ENCODE data around the gene ROGDI.
A peak's percentile ranks its signal among the peaks of the same experiment; 100 is the strongest.

The ROGDI gene

DNA sequence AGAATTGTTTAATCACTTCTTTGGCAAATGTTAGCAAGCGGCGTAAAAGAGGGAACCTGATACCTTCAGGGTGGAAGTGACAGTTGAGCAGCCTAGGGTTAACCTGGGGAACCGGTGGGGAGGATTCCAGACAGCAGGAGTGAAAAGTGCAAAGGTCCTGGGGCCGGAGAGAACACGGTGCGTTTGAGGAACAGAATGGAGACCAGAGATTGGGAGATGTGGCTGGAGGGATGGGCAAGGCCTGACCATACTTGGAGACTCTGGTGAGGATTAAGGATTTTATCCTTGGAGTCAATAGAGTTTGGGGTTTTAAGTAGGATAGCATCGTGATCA, 33.2 kb downstream of the ROGDI start:
- Histone ChIP-seq H3K9me3 (ENCODE audit: severe bottlenecking) (no peaks in the 10 kb centered on the region), H3K4me3 (ENCODE audit: severe bottlenecking) (peak overlapping the region; percentile 48), H3K36me3 (ENCODE audit: low read depth) (peaks cover 6% of the 10 kb centered on the region), H3K27me3 (ENCODE audit: insufficient read depth, poor library complexity, severe bottlenecking) (no peaks in the 10 kb centered on the region), H3K4me1 (ENCODE audit: insufficient read depth, poor library complexity, severe bottlenecking) (peaks cover 7% of the 10 kb centered on the region), H3K27ac (ENCODE audit: poor library complexity, severe bottlenecking) (no peak overlapping the region)
- DNase-seq (ENCODE audit: low spot score): no peak
- no peak for ATAC-seq (ENCODE audit: low read depth)
- TF ChIP-seq CTCF (IDR thresholded peaks at IDR 0.05; ENCODE audit: poor library complexity, severe bottlenecking): no peak

- Histone ChIP-seq H3K4me1 (ENCODE audit: insufficient read depth, poor library complexity, severe bottlenecking) (peaks cover 7% of the 10 kb centered on the region), H3K36me3 (ENCODE audit: low read depth) (peaks cover 12% of the 10 kb centered on the region), H3K27ac (ENCODE audit: poor library complexity, severe bottlenecking) (peak overlapping the region; percentile 65), H3K9me3 (ENCODE audit: severe bottlenecking) (no peaks in the 10 kb centered on the region), H3K4me3 (ENCODE audit: severe bottlenecking) (peak overlapping the region; percentile 48), H3K27me3 (ENCODE audit: insufficient read depth, poor library complexity, severe bottlenecking) (no peaks in the 10 kb centered on the region)
- TF ChIP-seq CTCF (IDR thresholded peaks at IDR 0.05; ENCODE audit: poor library complexity, severe bottlenecking): no peak
- DNase-seq (ENCODE audit: low spot score) (peak; percentile 95), ATAC-seq (ENCODE audit: low read depth) (peak; percentile 90)
Measured at GRCh38 chr16:4768549-4769305, 33.7 kb downstream of the ROGDI start.

DNA sequence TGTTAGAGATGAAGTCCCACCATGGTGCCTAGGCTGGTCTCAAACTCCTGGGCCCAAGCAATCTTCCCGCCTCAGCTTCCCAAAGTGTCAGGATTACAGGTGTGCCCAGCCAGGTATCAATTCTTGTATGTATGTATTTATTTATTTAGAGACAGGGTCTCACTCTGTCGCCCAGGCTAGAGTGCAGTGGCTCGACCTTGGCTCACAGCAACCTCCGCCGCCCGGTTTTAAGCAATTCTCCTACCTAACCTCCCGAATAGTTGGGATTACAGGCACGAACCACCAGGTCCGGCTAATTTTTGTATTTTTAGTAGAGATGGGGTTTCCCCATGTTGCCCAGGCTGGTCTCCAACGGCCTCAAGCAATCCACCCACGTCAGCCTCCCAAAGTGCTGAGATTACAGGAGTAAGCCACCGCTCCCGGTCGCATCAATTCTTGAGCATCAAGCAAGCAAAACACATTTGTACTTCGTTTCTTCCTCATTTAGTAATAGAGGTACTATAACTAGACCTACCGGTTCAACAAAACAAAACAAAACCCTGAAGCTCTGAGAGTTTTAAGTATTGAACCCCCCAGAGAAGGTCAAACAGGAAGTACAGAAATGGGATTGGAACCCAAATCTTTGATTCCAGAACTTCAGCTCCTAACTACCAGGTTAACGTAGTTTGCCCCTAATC, 34.4 kb downstream of the ROGDI start:
- ATAC-seq (ENCODE audit: low read depth): no peak

DNA sequence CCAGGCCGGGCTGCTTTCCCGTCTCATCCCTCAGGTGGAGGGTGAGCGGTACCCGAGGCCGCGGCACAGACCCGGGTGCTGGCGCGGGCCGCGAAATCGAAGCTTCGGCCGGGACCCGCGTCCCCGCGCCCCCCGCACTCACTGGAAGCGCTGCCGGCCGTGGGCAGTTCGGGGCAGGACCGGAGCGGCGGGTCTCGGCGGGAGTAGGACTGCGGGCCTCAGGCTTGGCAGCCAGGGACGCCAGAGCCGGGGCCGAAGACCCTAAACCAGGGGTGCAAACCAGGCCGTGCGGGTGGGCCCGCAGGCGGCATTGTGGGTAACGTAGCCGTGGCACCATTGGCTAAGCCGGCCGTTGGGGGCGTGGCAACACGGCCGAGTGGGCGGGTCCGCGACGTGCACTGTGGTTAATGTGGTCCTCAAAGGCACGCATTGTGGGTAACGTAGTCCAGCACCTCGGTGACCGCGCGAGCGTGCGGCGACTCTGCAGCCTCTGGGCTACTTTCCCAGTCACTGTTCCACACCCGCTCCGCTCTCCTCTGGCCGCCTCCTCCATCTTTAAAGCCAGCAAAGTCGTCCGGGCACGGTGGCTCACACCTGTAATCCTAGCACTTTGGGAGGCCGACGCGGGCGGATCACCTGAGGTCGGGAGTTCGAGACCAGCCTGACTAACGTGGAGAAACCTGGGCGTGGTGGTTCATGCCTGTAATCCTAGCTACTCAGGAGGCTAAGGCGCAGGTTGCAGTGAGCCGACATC, 35.4 kb downstream of the ROGDI start, which contains the start of gene ZNF500:
ZNF500 (minus strand) TSS at position 288 of the 754 bp plus-strand sequence. CDS start 1,184 bp downstream, outside the sequence.
- H3K36me3 ChIP-seq (ENCODE audit: low read depth): peaks cover 27% of the 10 kb centered on the region
- peaks cover 7% of the 10 kb centered on the region for H3K4me1 ChIP-seq (ENCODE audit: insufficient read depth, poor library complexity, severe bottlenecking)
- H3K27ac ChIP-seq (ENCODE audit: poor library complexity, severe bottlenecking): peak within 1 kb of the TSS; percentile 65
- TF ChIP-seq CTCF (IDR thresholded peaks at IDR 0.05; ENCODE audit: poor library complexity, severe bottlenecking): no peak
- peak; percentile 95 for DNase-seq (ENCODE audit: low spot score)
- no peaks in the 10 kb centered on the region for H3K9me3 ChIP-seq (ENCODE audit: severe bottlenecking)
- peak; percentile 88 for ATAC-seq (ENCODE audit: low read depth)
- no peaks in the 10 kb centered on the region for H3K27me3 ChIP-seq (ENCODE audit: insufficient read depth, poor library complexity, severe bottlenecking)
- peak within 1 kb of the TSS; percentile 68 for H3K4me3 ChIP-seq (ENCODE audit: severe bottlenecking)

More for the DNA sequence above, 34.4 kb downstream of the ROGDI start:
- H3K27ac ChIP-seq (ENCODE audit: poor library complexity, severe bottlenecking): peak overlapping the region; percentile 65
- H3K27me3 ChIP-seq (ENCODE audit: insufficient read depth, poor library complexity, severe bottlenecking): no peaks in the 10 kb centered on the region
- H3K9me3 ChIP-seq (ENCODE audit: severe bottlenecking): no peaks in the 10 kb centered on the region
- H3K4me1 ChIP-seq (ENCODE audit: insufficient read depth, poor library complexity, severe bottlenecking): peaks cover 7% of the 10 kb centered on the region
- DNase-seq (ENCODE audit: low spot score): no peak
- H3K36me3 ChIP-seq (ENCODE audit: low read depth): peaks cover 19% of the 10 kb centered on the region
- TF ChIP-seq CTCF (IDR thresholded peaks at IDR 0.05; ENCODE audit: poor library complexity, severe bottlenecking): no peak
- H3K4me3 ChIP-seq (ENCODE audit: severe bottlenecking): peak overlapping the region; percentile 48
